Esophagus (tissue), 2 donors: ENCODE measurements around the gene VEZF1. TPM values are rescaled to one million over a fixed set of nuclear protein-coding genes. Genes with fewer than 3 reads are reported as not detected.

Experiments
- H3K27ac ChIP-seq, 2 donors: one replicate each; pipeline ENCODE4 v1.5.1; 2013; ENCODE audit warnings: low read depth in 2 of 2, mild to moderate bottlenecking in 2 of 2, inconsistent platforms in 1 of 2, low read length in 1 of 2, moderate library complexity in 1 of 2
- H3K27me3 ChIP-seq, 2 donors: one replicate each; pipeline ENCODE4 v1.6.1; 2013; ENCODE audit warnings: low read length in 2 of 2, control low read depth in 1 of 2, mild to moderate bottlenecking in 1 of 2; ENCODE audit not compliant: insufficient read depth in 2 of 2, control insufficient read depth in 1 of 2
- H3K36me3 ChIP-seq, 2 donors: one replicate each; pipeline ENCODE4 v1.6.1; 2013; ENCODE audit warnings: low read length in 1 of 2; ENCODE audit not compliant: control insufficient read depth in 2 of 2, insufficient read depth in 2 of 2
- H3K4me1 ChIP-seq, 2 donors: one replicate each; pipeline ENCODE4 v1.6.1; 2013; ENCODE audit warnings: low read length in 1 of 2; ENCODE audit not compliant: control insufficient read depth in 2 of 2, insufficient read depth in 2 of 2
- H3K4me3 ChIP-seq, 2 donors: one replicate each; pipeline ENCODE4 v1.5.1; 2013; ENCODE audit warnings: low read length in 2 of 2, mild to moderate bottlenecking in 2 of 2, low read depth in 1 of 2, moderate library complexity in 1 of 2
- H3K9me3 ChIP-seq, 2 donors: one replicate each; pipeline ENCODE4 v1.6.1; 2013; ENCODE audit warnings: mild to moderate bottlenecking in 2 of 2, low read depth in 1 of 2, low read length in 1 of 2, moderate library complexity in 1 of 2; ENCODE audit not compliant: control insufficient read depth in 2 of 2, insufficient read depth in 1 of 2
- WGBS, 2 donors: extraction: QIAGEN DNeasy Blood & Tissue Kit; methylation state at CpG; one replicate each; pipeline ENCODE4 v1.1.7; 2013; 5-methylcytosine and 5-hydroxymethylcytosine counted together
- polyA plus RNA-seq, 2 donors: library from polyadenylated mRNA; stranded (reverse); fragments of 200-250 nt; gene quantifications; one replicate each; pipeline ENCODE4 v1.2.3, GENCODE V29; 2013
- donor health status: healthy with polysubstance abuse.
- donor health status: Bipolar disorder and iron deficiency.

Gene VEZF1
- polyA plus RNA-seq, 2 donors, result 8.8 to 10.6 TPM

- Histone ChIP-seq H3K9me3 (no peaks in the 10 kb centered on the region), H3K27ac (peak overlapping the region; percentile 88 to 97), H3K4me1 (peaks cover 6 to 13% of the 10 kb centered on the region in 2 donors), H3K36me3 (no peaks in the 10 kb centered on the region), H3K27me3 (no peaks in the 10 kb centered on the region), H3K4me3 (peak overlapping the region; percentile 12 to 51)
- WGBS, 2 donors, result 9 to 10% methylated on average over 10 of the region's 10 CpGs
Measured at GRCh38 chr17:57946798-57947358, 41.2 kb downstream of the VEZF1 start.

- 14 to 18% methylated on average over 6 of the region's 6 CpGs for WGBS, 2 donors
- H3K4me3 ChIP-seq, result peak overlapping the region in 1 of 2 donors; percentile 51
- H3K4me1 ChIP-seq, result peaks cover 9 to 16% of the 10 kb centered on the region in 2 donors
- no peaks in the 10 kb centered on the region for H3K27me3 ChIP-seq
- no peaks in the 10 kb centered on the region for H3K36me3 ChIP-seq
- H3K9me3 ChIP-seq, result no peaks in the 10 kb centered on the region
- H3K27ac ChIP-seq, result peak overlapping the region; percentile 88 to 97
Measured at GRCh38 chr17:57945996-57946797, 41.9 kb downstream of the VEZF1 start.

- 64 to 78% methylated on average over 6 of the region's 6 CpGs for WGBS, 2 donors
- no peaks in the 10 kb centered on the region for H3K9me3 ChIP-seq
- no peak overlapping the region for H3K4me3 ChIP-seq
- H3K27me3 ChIP-seq, result no peaks in the 10 kb centered on the region
- peaks cover 12 to 21% of the 10 kb centered on the region in 2 donors for H3K4me1 ChIP-seq
- no peaks in the 10 kb centered on the region for H3K36me3 ChIP-seq
- H3K27ac ChIP-seq, result peak overlapping the region; percentile 39 to 73
Measured at GRCh38 chr17:57944908-57945307, 43.1 kb downstream of the VEZF1 start.

GRCh38 chr17:57943645-57944044 is 44.4 kb downstream of the VEZF1 start:
- no peaks in the 10 kb centered on the region for H3K27me3 ChIP-seq
- peaks cover 7 to 22% of the 10 kb centered on the region in 2 donors for H3K4me1 ChIP-seq

GRCh38 chr17:57943140-57943539 is 44.9 kb downstream of the VEZF1 start:
- Histone ChIP-seq H3K27me3 (no peaks in the 10 kb centered on the region), H3K9me3 (no peaks in the 10 kb centered on the region), H3K27ac (peak overlapping the region; percentile 95 to 96), H3K4me1 (peaks cover 7 to 22% of the 10 kb centered on the region in 2 donors), H3K36me3 (no peaks in the 10 kb centered on the region), H3K4me3 (no peak overlapping the region)
- 31 to 43% methylated on average over 6 of the region's 6 CpGs for WGBS, 2 donors

More at GRCh38 chr17:57943645-57944044, 44.4 kb downstream of the VEZF1 start:
- H3K4me3 ChIP-seq, result no peak overlapping the region
- peak overlapping the region; percentile 95 to 96 for H3K27ac ChIP-seq
- no peaks in the 10 kb centered on the region for H3K9me3 ChIP-seq
- no peaks in the 10 kb centered on the region for H3K36me3 ChIP-seq
- 44 to 60% methylated on average over 3 of the region's 3 CpGs for WGBS, 2 donors

GRCh38 chr17:57941384-57942370 is 46.4 kb downstream of the VEZF1 start:
- no peaks in the 10 kb centered on the region for H3K27me3 ChIP-seq
- 55 to 65% methylated on average over 10 of the region's 10 CpGs for WGBS, 2 donors
- H3K9me3 ChIP-seq, result no peaks in the 10 kb centered on the region
- H3K27ac ChIP-seq, result peak overlapping the region; percentile 72 to 86
- H3K4me1 ChIP-seq, result peaks cover 7 to 22% of the 10 kb centered on the region in 2 donors
- H3K4me3 ChIP-seq, result no peak overlapping the region
- no peaks in the 10 kb centered on the region for H3K36me3 ChIP-seq

- Histone ChIP-seq H3K27ac (peak overlapping the region; percentile 72 to 86), H3K9me3 (no peaks in the 10 kb centered on the region), H3K4me3 (no peak overlapping the region), H3K27me3 (no peaks in the 10 kb centered on the region), H3K36me3 (no peaks in the 10 kb centered on the region), H3K4me1 (peaks cover 11 to 27% of the 10 kb centered on the region in 2 donors)
- 37 to 55% methylated on average over 5 of the region's 5 CpGs for WGBS, 2 donors
Measured at GRCh38 chr17:57940653-57941329, 47.3 kb downstream of the VEZF1 start.

GRCh38 chr17:57940231-57940630 is 47.8 kb downstream of the VEZF1 start:
- 42 to 54% methylated on average over 5 of the region's 5 CpGs for WGBS, 2 donors
- Histone ChIP-seq H3K36me3 (no peaks in the 10 kb centered on the region), H3K27ac (peak overlapping the region; percentile 66 to 72), H3K4me1 (peaks cover 16 to 30% of the 10 kb centered on the region in 2 donors), H3K9me3 (no peaks in the 10 kb centered on the region), H3K27me3 (no peaks in the 10 kb centered on the region), H3K4me3 (no peak overlapping the region)

- Histone ChIP-seq H3K36me3 (no peaks in the 10 kb centered on the region), H3K27me3 (no peaks in the 10 kb centered on the region), H3K27ac (peak overlapping the region; percentile 28 to 72), H3K9me3 (no peaks in the 10 kb centered on the region), H3K4me1 (peaks cover 16 to 29% of the 10 kb centered on the region in 2 donors), H3K4me3 (no peak overlapping the region)
- 53 to 54% methylated on average over 7 of the region's 7 CpGs for WGBS, 2 donors
Measured at GRCh38 chr17:57939797-57940196, 48.3 kb downstream of the VEZF1 start.
